CD4-positive, CD25-positive, alpha-beta regulatory T cell (primary cell): ENCODE data around the gene COL4A2. TPM values are rescaled to one million over a fixed set of nuclear protein-coding genes. Genes with fewer than 3 reads are reported as not detected.

Source experiments
- ATAC-seq, 2 donors: fragments of 150-1000 bp; cut with Tn5 transposase; one replicate each; pipeline ENCODE4 v1.10.0; 2021; ENCODE audit warnings: low read depth in 2 of 2, moderate number of reproducible peaks in 2 of 2, moderate library complexity in 1 of 2
- DNase-seq, 3 donors: peaks; one replicate each; pipeline versions ENCODE4 v3.0.0 to v3.0.0-alpha.2; 2012 to 2022; ENCODE audit warnings: mixed read lengths in 1 of 3
- H3K27ac ChIP-seq: one replicate; pipeline ENCODE4 v1.7.0; 2013; ENCODE audit warnings: mild to moderate bottlenecking, low read length; ENCODE audit not compliant: insufficient read depth, poor library complexity, severe bottlenecking
- H3K27me3 ChIP-seq: one replicate; pipeline ENCODE4 v1.7.0; 2013; ENCODE audit warnings: low read length; ENCODE audit not compliant: control insufficient read depth, insufficient read depth
- H3K36me3 ChIP-seq: one replicate; pipeline ENCODE4 v1.7.0; 2013; ENCODE audit warnings: mild to moderate bottlenecking, low read length, moderate library complexity; ENCODE audit not compliant: control insufficient read depth, insufficient read depth
- H3K4me1 ChIP-seq: 2 replicates; pipeline ENCODE4 v1.7.0; 2013; ENCODE audit warnings: mild to moderate bottlenecking, low read length; ENCODE audit not compliant: insufficient read depth, control insufficient read depth, poor library complexity, severe bottlenecking
- H3K4me3 ChIP-seq: one replicate; pipeline ENCODE4 v1.7.0; 2013; ENCODE audit warnings: low read depth, mild to moderate bottlenecking, low read length, moderate library complexity
- H3K9me3 ChIP-seq, 2 experiments: 1 replicate in 1 of 2; 2 replicates in 1 of 2; pipeline ENCODE4 v1.7.0; 2013; ENCODE audit warnings: low read length in 2 of 2, mild to moderate bottlenecking in 1 of 2, moderate library complexity in 1 of 2; ENCODE audit not compliant: control insufficient read depth in 2 of 2
- H3K27ac Mint-ChIP-seq, 3 donors: one replicate each; pipeline ENCODE4 v1.8.0; 2020 to 2022; ENCODE audit warnings: mild to moderate bottlenecking in 3 of 3, mixed read lengths in 3 of 3, moderate library complexity in 2 of 3
- H3K27me3 Mint-ChIP-seq: one replicate; pipeline ENCODE4 v1.8.0; 2022; ENCODE audit warnings: mild to moderate bottlenecking, mixed read lengths
- H3K36me3 Mint-ChIP-seq: one replicate; pipeline ENCODE4 v1.8.0; 2020; ENCODE audit warnings: mixed read lengths
- H3K4me1 Mint-ChIP-seq, 4 donors: one replicate each; pipeline ENCODE4 v1.8.0; 2020 to 2022; ENCODE audit warnings: mixed read lengths in 4 of 4, mild to moderate bottlenecking in 1 of 4
- H3K4me3 Mint-ChIP-seq, 4 donors: one replicate each; pipeline ENCODE4 v1.8.0; 2020 to 2022; ENCODE audit warnings: mild to moderate bottlenecking in 4 of 4, mixed read lengths in 4 of 4, moderate library complexity in 3 of 4
- H3K9me3 Mint-ChIP-seq, 7 donors: one replicate each; pipeline ENCODE4 v1.8.0; 2020 to 2022; ENCODE audit warnings: mixed read lengths in 7 of 7, mild to moderate bottlenecking in 3 of 7, moderate library complexity in 2 of 7
- polyA plus RNA-seq, 4 donors: library from polyadenylated mRNA; unstranded; fragments of 300-500 nt; fragmentation: Illumina TruSeq; gene quantifications; one replicate each; pipeline ENCODE4 v1.2.3, GENCODE V29; 2021
- total RNA-seq: library from RNA; stranded (reverse); gene quantifications from one replicate; pipeline ENCODE4 v1.2.3, GENCODE V29; 2022

Gene COL4A2
- total and polyA plus RNA-seq, 5 donors from 2014 or later, result not detected

GRCh38 chr13:110517505-110518225 lies 210.6 kb downstream of the COL4A2 start:
- DNase-seq (no peak), ATAC-seq (no peak)
- H3K4me1 ChIP-seq, result no peaks in the 10 kb centered on the region
- Mint-ChIP-seq H3K27me3 (no peaks in the 10 kb centered on the region), H3K9me3 (peaks cover 0 to 2% (median 0%) of the 10 kb centered on the region in 7 donors), H3K36me3 (peaks cover 1% of the 10 kb centered on the region), H3K27ac (no peak overlapping the region), H3K4me1 (peaks cover 0 to 5% (median 0%) of the 10 kb centered on the region in 4 donors), H3K4me3 (no peak overlapping the region)
- H3K27me3 ChIP-seq, result no peaks in the 10 kb centered on the region
- no peak overlapping the region for H3K4me3 ChIP-seq
- no peaks in the 10 kb centered on the region for H3K9me3 ChIP-seq
- H3K27ac ChIP-seq, result no peak overlapping the region
- no peaks in the 10 kb centered on the region for H3K36me3 ChIP-seq

GRCh38 chr13:110518226-110518525 lies 211.1 kb downstream of the COL4A2 start:
- no peaks in the 10 kb centered on the region for H3K36me3 ChIP-seq

GRCh38 chr13:110518571-110518970 lies 211.5 kb downstream of the COL4A2 start:
- Histone ChIP-seq H3K27me3 (no peaks in the 10 kb centered on the region), H3K4me1 (no peaks in the 10 kb centered on the region), H3K36me3 (no peaks in the 10 kb centered on the region), H3K4me3 (no peak overlapping the region), H3K27ac (no peak overlapping the region), H3K9me3 (no peaks in the 10 kb centered on the region)
- no peak for DNase-seq
- ATAC-seq, result no peak
- peaks cover 0 to 5% (median 0%) of the 10 kb centered on the region in 4 donors for H3K4me1 Mint-ChIP-seq
- H3K27me3 Mint-ChIP-seq, result no peaks in the 10 kb centered on the region
- H3K27ac Mint-ChIP-seq, result no peak overlapping the region
- H3K36me3 Mint-ChIP-seq, result peaks cover 6% of the 10 kb centered on the region
- H3K9me3 Mint-ChIP-seq, result peaks cover 0 to 2% (median 0%) of the 10 kb centered on the region in 7 donors
- H3K4me3 Mint-ChIP-seq, result no peak overlapping the region

More at GRCh38 chr13:110518226-110518525, 211.1 kb downstream of the COL4A2 start:
- no peak overlapping the region for H3K27ac Mint-ChIP-seq
- no peak overlapping the region for H3K4me3 ChIP-seq
- H3K27me3 ChIP-seq, result no peaks in the 10 kb centered on the region
- no peaks in the 10 kb centered on the region for H3K27me3 Mint-ChIP-seq
- H3K4me1 Mint-ChIP-seq, result peaks cover 0 to 5% (median 0%) of the 10 kb centered on the region in 4 donors
- no peak for DNase-seq
- no peak for ATAC-seq
- H3K9me3 Mint-ChIP-seq, result peaks cover 0 to 2% (median 0%) of the 10 kb centered on the region in 7 donors
- no peaks in the 10 kb centered on the region for H3K4me1 ChIP-seq
- peaks cover 6% of the 10 kb centered on the region for H3K36me3 Mint-ChIP-seq
- H3K4me3 Mint-ChIP-seq, result no peak overlapping the region
- H3K27ac ChIP-seq, result no peak overlapping the region
- H3K9me3 ChIP-seq, result no peaks in the 10 kb centered on the region

- Histone ChIP-seq H3K4me1 (no peaks in the 10 kb centered on the region), H3K9me3 (no peaks in the 10 kb centered on the region), H3K36me3 (no peaks in the 10 kb centered on the region), H3K27ac (no peak overlapping the region), H3K27me3 (no peaks in the 10 kb centered on the region), H3K4me3 (no peak overlapping the region)
- peaks cover 6% of the 10 kb centered on the region for H3K36me3 Mint-ChIP-seq
- peaks cover 0 to 2% (median 0%) of the 10 kb centered on the region in 7 donors for H3K9me3 Mint-ChIP-seq
- no peak overlapping the region for H3K4me3 Mint-ChIP-seq
- peaks cover 0 to 5% (median 1%) of the 10 kb centered on the region in 4 donors for H3K4me1 Mint-ChIP-seq
- H3K27ac Mint-ChIP-seq, result peak overlapping the region in 1 of 3 donors; percentile 48
- ATAC-seq (no peak), DNase-seq (no peak)
- H3K27me3 Mint-ChIP-seq, result no peaks in the 10 kb centered on the region
These were observed 212.0 kb downstream of the COL4A2 start for GRCh38 chr13:110519046-110519445.

- peaks cover 4% of the 10 kb centered on the region for H3K4me1 ChIP-seq
- H3K9me3 ChIP-seq, result no peaks in the 10 kb centered on the region
- DNase-seq (no peak), ATAC-seq (no peak)
- Mint-ChIP-seq H3K4me1 (peaks cover 0 to 7% (median 3%) of the 10 kb centered on the region in 4 donors), H3K27me3 (no peaks in the 10 kb centered on the region), H3K36me3 (peaks cover 6% of the 10 kb centered on the region), H3K9me3 (peaks cover 0 to 2% (median 0%) of the 10 kb centered on the region in 7 donors), H3K4me3 (no peak overlapping the region), H3K27ac (no peak overlapping the region)
- H3K36me3 ChIP-seq, result no peaks in the 10 kb centered on the region
- H3K27me3 ChIP-seq, result no peaks in the 10 kb centered on the region
- no peak overlapping the region for H3K4me3 ChIP-seq
- H3K27ac ChIP-seq, result no peak overlapping the region
These were observed 212.4 kb downstream of the COL4A2 start for GRCh38 chr13:110519506-110519905.

GRCh38 chr13:110520431-110521295 lies 213.6 kb downstream of the COL4A2 start:
- no peaks in the 10 kb centered on the region for H3K27me3 Mint-ChIP-seq
- Histone ChIP-seq H3K27ac (no peak overlapping the region), H3K9me3 (no peaks in the 10 kb centered on the region), H3K36me3 (no peaks in the 10 kb centered on the region), H3K27me3 (no peaks in the 10 kb centered on the region), H3K4me3 (no peak overlapping the region), H3K4me1 (peaks cover 13% of the 10 kb centered on the region)
- DNase-seq (no peak), ATAC-seq (no peak)
- peaks cover 6% of the 10 kb centered on the region for H3K36me3 Mint-ChIP-seq
- H3K4me1 Mint-ChIP-seq, result peaks cover 0 to 19% (median 4%) of the 10 kb centered on the region in 4 donors
- H3K4me3 Mint-ChIP-seq, result no peak overlapping the region
- no peaks in the 10 kb centered on the region for H3K9me3 Mint-ChIP-seq
- no peak overlapping the region for H3K27ac Mint-ChIP-seq

- H3K4me3 Mint-ChIP-seq, result no peak overlapping the region
- Histone ChIP-seq H3K9me3 (no peaks in the 10 kb centered on the region), H3K36me3 (no peaks in the 10 kb centered on the region), H3K27me3 (no peaks in the 10 kb centered on the region), H3K27ac (no peak overlapping the region), H3K4me1 (peaks cover 13% of the 10 kb centered on the region), H3K4me3 (no peak overlapping the region)
- peaks cover 6% of the 10 kb centered on the region for H3K36me3 Mint-ChIP-seq
- peaks cover 0 to 25% (median 2%) of the 10 kb centered on the region in 4 donors for H3K4me1 Mint-ChIP-seq
- no peaks in the 10 kb centered on the region for H3K9me3 Mint-ChIP-seq
- DNase-seq (no peak), ATAC-seq (no peak)
- no peak overlapping the region for H3K27ac Mint-ChIP-seq
- H3K27me3 Mint-ChIP-seq, result no peaks in the 10 kb centered on the region
These were observed 214.2 kb downstream of the COL4A2 start for GRCh38 chr13:110521296-110521680.
